Esophagus squamous epithelium (tissue), 4 donors: ENCODE measurements around the gene ANKMY2.

ENCODE experiments used
- POLR2A ChIP-seq, 4 donors: fragments of 450-650 bp; IDR thresholded peaks; one replicate each; pipeline ENCODE4 v1.6.1; 2017; ENCODE audit warnings: antibody characterized with exemption in 4 of 4, mild to moderate bottlenecking in 4 of 4, moderate library complexity in 3 of 4
- TF ChIP-seq, protein P1 (sequence below), 6 experiments: fragments of 450-650 bp in 4 of 6; fragments of 200-600 bp in 2 of 6; sonication (generic) in 2 of 6; IDR thresholded peaks; one replicate each; pipeline ENCODE4 v1.5.1; 2016 to 2019; ENCODE audit warnings: antibody characterized with exemption in 6 of 6, mild to moderate bottlenecking in 4 of 6, moderate library complexity in 4 of 6

DNA sequence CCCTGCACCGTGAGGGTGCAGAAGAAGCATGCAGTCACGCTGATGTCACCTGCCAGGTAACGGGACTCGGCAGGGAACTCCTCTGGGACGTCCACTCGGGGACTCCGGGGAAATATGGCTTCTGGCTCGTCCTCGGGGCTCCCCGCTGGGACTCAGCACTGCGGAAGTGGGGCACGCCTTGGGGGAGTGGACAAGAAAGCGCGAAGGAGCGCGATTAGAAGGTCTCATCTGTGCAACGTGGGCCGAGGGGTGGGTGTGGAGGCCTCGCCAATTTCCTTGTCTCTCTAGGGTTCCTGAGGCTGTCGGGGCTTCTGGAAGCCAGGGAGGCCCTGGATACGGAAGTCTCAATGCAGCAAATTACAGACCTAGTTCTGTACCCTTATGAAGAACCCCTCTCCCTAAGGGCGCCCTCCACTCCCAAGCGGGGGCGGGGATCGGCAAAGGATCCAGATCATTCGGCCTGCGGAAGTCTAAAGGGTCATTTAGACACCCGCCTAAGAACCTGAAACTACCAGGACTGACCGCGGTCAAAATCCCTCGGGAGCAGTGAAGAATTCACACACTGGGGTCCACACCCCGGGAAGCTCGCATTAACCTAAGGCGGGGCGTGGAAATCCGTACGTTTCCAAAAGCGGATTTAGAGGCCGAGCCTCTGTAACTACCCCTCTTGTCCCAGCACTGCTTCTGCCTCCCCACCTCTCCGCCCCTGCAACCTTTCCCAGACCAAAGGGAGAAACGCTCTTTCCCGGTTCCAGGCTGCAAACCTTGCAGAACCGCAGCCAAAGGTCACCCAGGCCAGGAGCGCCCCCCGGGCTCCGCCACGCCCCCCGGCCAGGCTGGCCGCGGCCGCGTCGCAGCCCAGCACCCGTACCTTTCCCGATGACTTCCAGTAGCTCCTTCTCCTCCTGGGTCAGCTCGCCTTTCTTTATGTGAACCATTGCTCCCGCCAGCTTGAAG lies 640 bp downstream of the ANKMY2 start:
- TF ChIP-seq, protein P1, sequence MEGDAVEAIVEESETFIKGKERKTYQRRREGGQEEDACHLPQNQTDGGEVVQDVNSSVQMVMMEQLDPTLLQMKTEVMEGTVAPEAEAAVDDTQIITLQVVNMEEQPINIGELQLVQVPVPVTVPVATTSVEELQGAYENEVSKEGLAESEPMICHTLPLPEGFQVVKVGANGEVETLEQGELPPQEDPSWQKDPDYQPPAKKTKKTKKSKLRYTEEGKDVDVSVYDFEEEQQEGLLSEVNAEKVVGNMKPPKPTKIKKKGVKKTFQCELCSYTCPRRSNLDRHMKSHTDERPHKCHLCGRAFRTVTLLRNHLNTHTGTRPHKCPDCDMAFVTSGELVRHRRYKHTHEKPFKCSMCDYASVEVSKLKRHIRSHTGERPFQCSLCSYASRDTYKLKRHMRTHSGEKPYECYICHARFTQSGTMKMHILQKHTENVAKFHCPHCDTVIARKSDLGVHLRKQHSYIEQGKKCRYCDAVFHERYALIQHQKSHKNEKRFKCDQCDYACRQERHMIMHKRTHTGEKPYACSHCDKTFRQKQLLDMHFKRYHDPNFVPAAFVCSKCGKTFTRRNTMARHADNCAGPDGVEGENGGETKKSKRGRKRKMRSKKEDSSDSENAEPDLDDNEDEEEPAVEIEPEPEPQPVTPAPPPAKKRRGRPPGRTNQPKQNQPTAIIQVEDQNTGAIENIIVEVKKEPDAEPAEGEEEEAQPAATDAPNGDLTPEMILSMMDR (IDR thresholded peaks at IDR 0.05) = no peak
- TF ChIP-seq POLR2A (IDR thresholded peaks at IDR 0.05) = peak in 1 of 4 donors; percentile 24
